GM06990 (cell line): ENCODE measurements around the gene CNIH3.

Experiments
- DNase-seq: peaks from one replicate; pipeline ENCODE4 v3.0.0-alpha.2; 2011; ENCODE audit not compliant: insufficient read length; ENCODE audit errors: extremely low read depth
- H3K27me3 ChIP-seq: replicated peaks from 2 replicates; pipeline ENCODE4 v1.6.0; 2011; ENCODE audit warnings: low read length; ENCODE audit not compliant: control insufficient read depth, insufficient read depth
- H3K36me3 ChIP-seq: 2 replicates; pipeline ENCODE4 v1.5.1; 2011; ENCODE audit warnings: low read length; ENCODE audit not compliant: control insufficient read depth, insufficient read depth
- H3K4me3 ChIP-seq: replicated peaks from 2 replicates; pipeline ENCODE4 v1.5.1; 2011; ENCODE audit warnings: low read depth, mild to moderate bottlenecking, control low read depth, low read length
- TF ChIP-seq, protein P1 (sequence below): IDR thresholded peaks from 2 replicates; pipeline ENCODE4 v1.5.1; 2011; ENCODE audit warnings: low read length, control low read depth, mild to moderate bottlenecking, inconsistent platforms; ENCODE audit not compliant: insufficient read depth, poor library complexity, severe bottlenecking

The CNIH3 gene

GRCh38 chr1:224767031-224767430 is 150.9 kb downstream of the CNIH3 start:
- no peaks in the 10 kb centered on the region for H3K27me3 ChIP-seq
- no peaks in the 10 kb centered on the region for H3K36me3 ChIP-seq
- no peak overlapping the region for H3K4me3 ChIP-seq
- TF ChIP-seq, protein P1, sequence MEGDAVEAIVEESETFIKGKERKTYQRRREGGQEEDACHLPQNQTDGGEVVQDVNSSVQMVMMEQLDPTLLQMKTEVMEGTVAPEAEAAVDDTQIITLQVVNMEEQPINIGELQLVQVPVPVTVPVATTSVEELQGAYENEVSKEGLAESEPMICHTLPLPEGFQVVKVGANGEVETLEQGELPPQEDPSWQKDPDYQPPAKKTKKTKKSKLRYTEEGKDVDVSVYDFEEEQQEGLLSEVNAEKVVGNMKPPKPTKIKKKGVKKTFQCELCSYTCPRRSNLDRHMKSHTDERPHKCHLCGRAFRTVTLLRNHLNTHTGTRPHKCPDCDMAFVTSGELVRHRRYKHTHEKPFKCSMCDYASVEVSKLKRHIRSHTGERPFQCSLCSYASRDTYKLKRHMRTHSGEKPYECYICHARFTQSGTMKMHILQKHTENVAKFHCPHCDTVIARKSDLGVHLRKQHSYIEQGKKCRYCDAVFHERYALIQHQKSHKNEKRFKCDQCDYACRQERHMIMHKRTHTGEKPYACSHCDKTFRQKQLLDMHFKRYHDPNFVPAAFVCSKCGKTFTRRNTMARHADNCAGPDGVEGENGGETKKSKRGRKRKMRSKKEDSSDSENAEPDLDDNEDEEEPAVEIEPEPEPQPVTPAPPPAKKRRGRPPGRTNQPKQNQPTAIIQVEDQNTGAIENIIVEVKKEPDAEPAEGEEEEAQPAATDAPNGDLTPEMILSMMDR = no peak
- no peak for DNase-seq

DNA sequence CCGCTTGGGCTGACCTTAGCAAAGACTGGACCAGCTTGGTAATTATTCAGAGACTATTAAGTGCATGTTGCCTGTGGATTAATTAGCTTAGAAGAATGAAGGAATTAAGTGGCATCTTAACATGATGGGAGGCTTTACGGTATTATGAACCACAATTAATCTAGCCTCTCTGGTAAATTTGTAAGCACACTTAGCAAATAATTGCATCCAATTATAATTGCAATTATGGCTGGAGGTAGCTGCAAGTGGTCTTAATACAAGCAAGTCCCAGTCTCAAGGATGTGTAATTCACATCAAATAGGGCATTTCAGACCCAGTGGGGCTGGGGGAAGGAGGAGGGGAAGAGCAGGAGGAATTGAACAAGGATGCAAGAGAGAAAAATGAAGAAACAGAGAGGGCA is 151.6 kb downstream of the CNIH3 start:
- H3K4me3 ChIP-seq = no peak overlapping the region
- DNase-seq = no peak
- H3K36me3 ChIP-seq = no peaks in the 10 kb centered on the region
- no peaks in the 10 kb centered on the region for H3K27me3 ChIP-seq
- TF ChIP-seq, protein P1 = no peak

- no peak for DNase-seq
- no peaks in the 10 kb centered on the region for H3K36me3 ChIP-seq
- no peak overlapping the region for H3K4me3 ChIP-seq
- H3K27me3 ChIP-seq = no peaks in the 10 kb centered on the region
- TF ChIP-seq, protein P1 = no peak
These were observed 152.9 kb downstream of the CNIH3 start for GRCh38 chr1:224768971-224769370.

- Histone ChIP-seq H3K27me3 (no peaks in the 10 kb centered on the region), H3K4me3 (no peak overlapping the region), H3K36me3 (no peaks in the 10 kb centered on the region)
- TF ChIP-seq, protein P1 = no peak
- DNase-seq = no peak
These were observed 153.6 kb downstream of the CNIH3 start for GRCh38 chr1:224769452-224770335.

GRCh38 chr1:224770336-224770693 is 154.2 kb downstream of the CNIH3 start:
- Histone ChIP-seq H3K27me3 (no peaks in the 10 kb centered on the region), H3K4me3 (no peak overlapping the region), H3K36me3 (no peaks in the 10 kb centered on the region)
- TF ChIP-seq, protein P1 = no peak
- no peak for DNase-seq

DNA sequence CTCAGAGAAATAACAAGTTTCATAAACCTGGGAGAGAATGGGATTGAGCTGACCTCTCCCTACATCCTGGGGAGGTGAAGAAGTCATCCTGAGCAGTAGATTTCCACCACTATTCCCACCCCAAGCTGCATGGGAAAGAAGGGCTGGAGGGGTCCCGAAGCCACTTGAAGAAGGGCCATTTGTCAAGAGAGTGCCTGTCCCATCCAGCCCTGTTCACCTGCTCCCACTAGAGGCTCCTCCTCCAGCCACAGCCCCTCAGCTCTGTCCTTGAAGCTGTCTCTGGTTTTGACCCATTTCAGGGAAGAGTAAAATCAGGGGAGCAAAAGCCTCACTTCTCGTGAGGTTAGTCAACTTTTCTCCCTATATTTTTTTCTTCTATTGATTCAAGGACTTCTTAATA is 157.5 kb downstream of the CNIH3 start:
- no peaks in the 10 kb centered on the region for H3K36me3 ChIP-seq
- no peak overlapping the region for H3K4me3 ChIP-seq
- TF ChIP-seq, protein P1 = no peak
- DNase-seq = no peak
- no peaks in the 10 kb centered on the region for H3K27me3 ChIP-seq
